Measurements from ENCODE around the gene MS4A8. TPM values are rescaled to one million over a fixed set of nuclear protein-coding genes. Genes with fewer than 3 reads are reported as not detected.
"Not testable (repeated sequence)": the region's sequence is repeated elsewhere in the genome, so short reads cannot be mapped to it uniquely, and the experiment has no call there.

The MS4A8 gene
- total RNA-seq = not detected
- long read RNA-seq = 0 reads

- intact Hi-C loops (cut with DNase I) = no loop called here
- no peak for DNase-seq (ENCODE audit: missing footprints)
- ATAC-seq = no peak
Measured at GRCh38 chr11:60699284-60699691, at the start of gene MS4A8. Gene MS4A8, plus strand, starts transcription at chr11:60699612. Its CDS starts 1,249 bp downstream, at chr11:60700861.

DNA sequence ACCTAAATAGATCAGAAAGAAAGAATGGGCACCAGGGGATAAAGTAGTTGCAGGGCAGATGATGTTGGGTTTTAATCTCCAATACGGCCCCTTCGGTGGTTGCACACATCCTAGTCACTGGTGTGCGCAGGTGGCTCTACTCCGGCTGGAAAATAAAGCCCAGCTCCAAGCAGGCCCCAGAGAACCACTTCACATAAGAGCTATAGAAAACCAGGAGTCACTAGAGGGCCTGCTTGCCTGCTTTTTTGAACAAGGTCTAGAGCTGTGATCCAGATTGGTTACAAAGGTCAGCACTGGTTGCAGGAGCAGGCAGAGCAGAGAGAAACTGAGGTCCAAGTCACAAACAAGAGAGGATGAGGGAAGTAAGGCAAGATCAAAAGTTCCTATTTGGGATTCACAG lies 41.5 kb upstream of the MS4A8 start:
- no peak for ATAC-seq
- no peak for DNase-seq (ENCODE audit: missing footprints)
- intact Hi-C loops (cut with DNase I) = no loop called here

- DNase-seq (ENCODE audit: missing footprints) (no peak), ATAC-seq (no peak)
- intact Hi-C loops (cut with DNase I) = no loop called here
Measured at GRCh38 chr11:60658409-60658808, 41.0 kb upstream of the MS4A8 start.

DNA sequence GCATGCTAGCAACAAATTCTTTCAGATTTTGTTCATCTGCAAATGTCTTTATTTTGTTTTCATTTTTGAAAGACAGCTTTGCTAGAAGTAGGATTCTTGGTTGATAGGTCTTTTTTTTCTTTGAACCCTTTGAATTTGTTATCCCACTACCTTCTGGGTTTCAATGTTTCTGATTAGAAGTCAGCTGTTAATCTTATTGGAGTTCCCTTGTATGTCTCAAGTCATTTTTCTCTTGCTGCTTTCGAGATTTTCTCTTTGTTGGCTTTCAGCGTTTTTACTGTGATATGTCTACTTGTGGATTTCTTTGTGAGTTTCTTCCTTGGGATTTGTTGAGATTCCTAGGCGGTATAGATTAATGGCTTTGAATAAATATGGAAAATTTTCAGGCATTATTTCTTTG lies 27.2 kb upstream of the MS4A8 start:
- intact Hi-C loops (cut with DNase I) = no loop called here
- no peak for ATAC-seq
- no peak for DNase-seq (ENCODE audit: missing footprints)

DNA sequence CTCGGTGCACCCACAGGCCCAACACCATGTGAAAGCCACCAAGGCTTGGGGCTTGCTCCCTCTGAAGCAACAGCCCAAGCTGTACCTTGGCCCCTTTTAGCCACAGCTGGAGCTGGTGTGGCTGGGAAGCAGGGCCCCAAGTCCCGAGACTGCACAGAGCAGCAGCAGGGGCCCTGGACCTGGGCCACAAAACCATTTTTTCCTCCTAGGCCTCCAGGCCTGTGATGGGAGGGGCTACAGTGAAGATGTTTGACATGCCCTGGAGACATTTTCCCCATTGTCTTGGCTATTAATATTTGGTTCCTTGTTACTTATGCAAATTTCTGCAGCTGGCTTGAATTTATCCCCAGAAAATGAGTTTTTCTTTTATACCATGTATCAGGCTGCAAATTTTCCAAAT lies 21.2 kb upstream of the MS4A8 start:
- intact Hi-C loops (cut with DNase I); ATAC-seq; DNase-seq (ENCODE audit: missing footprints): not testable (repeated sequence)

- intact Hi-C loops (cut with DNase I) = no loop called here
Measured at GRCh38 chr11:60679879-60680278, 19.5 kb upstream of the MS4A8 start.

GRCh38 chr11:60680455-60681119 lies 18.8 kb upstream of the MS4A8 start:
- intact Hi-C loops (cut with DNase I) = no loop called here
- DNase-seq (ENCODE audit: missing footprints) (no peak), ATAC-seq (no peak)

More at GRCh38 chr11:60679879-60680278, 19.5 kb upstream of the MS4A8 start:
- no peak for DNase-seq (ENCODE audit: missing footprints)
- no peak for ATAC-seq

GRCh38 chr11:60684541-60684848 lies 14.9 kb upstream of the MS4A8 start:
- ATAC-seq; DNase-seq (ENCODE audit: missing footprints); intact Hi-C loops (cut with DNase I): not testable (repeated sequence)

GRCh38 chr11:60691661-60692060 lies 7.8 kb upstream of the MS4A8 start:
- no peak for ATAC-seq
- DNase-seq (ENCODE audit: missing footprints) = no peak
- intact Hi-C loops (cut with DNase I) = no loop called here

- no peak for DNase-seq (ENCODE audit: missing footprints)
Measured at GRCh38 chr11:60699936-60700335, 524 bp downstream of the MS4A8 start.

DNA sequence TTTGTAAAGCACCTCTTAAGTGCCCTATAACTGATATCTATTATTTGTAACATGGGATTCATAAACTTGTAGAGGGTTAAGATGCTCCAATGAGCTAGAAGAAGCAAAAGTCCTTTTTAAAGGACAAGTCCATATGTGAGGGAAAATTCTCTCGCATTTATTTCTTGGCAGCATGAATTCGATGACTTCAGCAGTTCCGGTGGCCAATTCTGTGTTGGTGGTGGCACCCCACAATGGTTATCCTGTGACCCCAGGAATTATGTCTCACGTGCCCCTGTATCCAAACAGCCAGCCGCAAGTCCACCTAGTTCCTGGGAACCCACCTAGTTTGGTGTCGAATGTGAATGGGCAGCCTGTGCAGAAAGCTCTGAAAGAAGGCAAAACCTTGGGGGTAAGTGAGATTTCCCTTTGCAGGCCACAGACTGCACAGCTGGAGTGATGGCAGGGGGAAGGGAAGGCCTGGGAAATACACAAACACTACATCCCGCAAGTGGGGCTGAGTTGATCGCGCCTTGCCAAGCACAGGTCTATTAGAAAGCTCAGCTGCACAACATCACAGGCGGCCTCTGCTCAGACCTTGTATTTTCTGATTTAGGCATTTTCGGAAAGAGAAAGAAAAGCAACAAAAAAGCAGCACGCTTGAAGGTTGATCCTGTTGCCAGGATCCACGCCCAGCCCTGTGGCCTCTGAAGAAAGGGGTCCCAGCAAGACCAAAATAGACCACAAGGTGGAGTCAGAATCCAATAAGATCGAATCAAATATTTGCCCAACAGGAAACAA lies 1.5 kb downstream of the MS4A8 start:
- no peak for ATAC-seq
- intact Hi-C loops (cut with DNase I) = no loop called here

More at GRCh38 chr11:60699936-60700335, 524 bp downstream of the MS4A8 start:
- ATAC-seq = no peak
- intact Hi-C loops (cut with DNase I) = no loop called here

DNA sequence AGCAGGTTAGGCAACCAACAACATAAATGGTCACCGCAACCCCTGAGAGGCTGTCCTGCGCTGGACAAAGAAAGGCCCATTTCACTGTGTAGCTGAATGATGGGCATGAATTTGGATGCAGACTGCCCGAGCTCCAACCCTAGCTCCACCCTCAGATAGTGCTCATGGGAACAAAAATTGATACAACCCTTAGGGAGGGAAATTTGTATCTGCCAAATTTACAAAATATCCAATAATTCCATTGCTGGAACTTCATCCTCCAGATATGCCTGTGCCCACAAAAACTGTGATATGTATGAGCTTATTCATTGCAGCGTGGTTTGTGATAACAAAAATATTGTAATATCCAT lies 2.0 kb downstream of the MS4A8 start:
- no peak for DNase-seq (ENCODE audit: missing footprints)
- no peak for ATAC-seq
- intact Hi-C loops (cut with DNase I) = no loop called here

More for the DNA sequence above, 1.5 kb downstream of the MS4A8 start:
- DNase-seq (ENCODE audit: missing footprints) = no peak

DNA sequence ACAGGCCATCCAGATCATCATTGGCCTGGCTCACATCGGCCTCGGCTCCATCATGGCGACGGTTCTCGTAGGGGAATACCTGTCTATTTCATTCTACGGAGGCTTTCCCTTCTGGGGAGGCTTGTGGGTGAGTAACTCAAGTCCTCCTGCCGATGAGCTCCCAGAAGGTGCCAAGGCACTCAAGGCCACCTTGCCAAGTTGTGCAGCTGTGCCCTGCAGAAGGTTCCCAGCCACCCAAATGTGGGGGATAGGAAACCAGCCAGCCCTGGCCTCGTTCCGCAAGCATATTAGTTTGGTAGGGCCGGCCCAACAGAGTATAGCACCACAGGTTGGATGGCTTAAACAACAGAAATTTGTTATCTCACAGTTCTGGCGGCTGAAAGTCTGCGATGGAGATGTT lies 4.0 kb downstream of the MS4A8 start:
- intact Hi-C loops (cut with DNase I) = no loop called here
- no peak for DNase-seq (ENCODE audit: missing footprints)
- no peak for ATAC-seq

DNA sequence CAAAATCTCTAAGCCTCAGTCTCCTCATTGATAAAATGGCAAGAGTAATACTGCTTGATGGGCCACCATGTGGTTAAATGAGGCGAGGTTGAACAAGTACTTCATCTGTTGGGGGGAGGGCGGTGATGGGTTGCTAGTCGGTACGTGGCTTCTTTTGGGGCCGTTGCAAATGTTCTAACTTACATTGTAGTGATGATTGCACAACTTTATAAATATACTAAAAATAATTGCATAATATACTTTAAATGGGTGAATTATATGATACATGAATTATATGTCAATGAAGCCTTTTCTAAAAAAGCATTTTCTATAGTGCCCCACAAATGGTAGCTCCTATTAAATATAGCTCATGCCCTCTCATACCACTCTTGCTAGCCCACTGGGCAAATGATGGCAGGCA lies 6.5 kb downstream of the MS4A8 start:
- ATAC-seq (no peak), DNase-seq (ENCODE audit: missing footprints) (no peak)
- intact Hi-C loops (cut with DNase I) = no loop called here

DNA sequence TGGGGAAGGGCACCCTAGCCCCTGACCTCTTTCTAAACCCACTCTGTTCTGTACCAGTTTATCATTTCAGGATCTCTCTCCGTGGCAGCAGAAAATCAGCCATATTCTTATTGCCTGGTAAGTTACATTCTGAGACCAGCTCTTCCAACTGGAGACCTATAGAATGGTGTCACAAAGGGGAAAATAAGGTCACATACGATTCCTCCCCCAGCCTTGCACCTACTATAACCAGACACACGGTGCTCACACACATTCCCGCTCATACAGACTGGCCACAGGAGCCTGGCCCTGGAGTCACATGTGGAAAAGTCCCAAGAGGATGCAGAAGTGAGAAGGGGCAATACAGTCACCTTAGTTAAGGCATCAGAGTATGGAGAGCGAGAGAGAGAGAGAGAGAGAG lies 7.5 kb downstream of the MS4A8 start:
- no peak for ATAC-seq
- DNase-seq (ENCODE audit: missing footprints) = no peak
- intact Hi-C loops (cut with DNase I) = no loop called here

- no peak for ATAC-seq
- no peak for DNase-seq (ENCODE audit: missing footprints)
- intact Hi-C loops (cut with DNase I) = no loop called here
Measured at GRCh38 chr11:60710482-60710881, 11.1 kb downstream of the MS4A8 start.

GRCh38 chr11:60711276-60711675 lies 11.9 kb downstream of the MS4A8 start:
- ATAC-seq = no peak
- intact Hi-C loops (cut with DNase I) = no loop called here
- no peak for DNase-seq (ENCODE audit: missing footprints)

- intact Hi-C loops (cut with DNase I); DNase-seq (ENCODE audit: missing footprints); ATAC-seq: not testable (repeated sequence)
Measured at GRCh38 chr11:60713423-60713822, 14.0 kb downstream of the MS4A8 start.

GRCh38 chr11:60717956-60718355 lies 18.5 kb downstream of the MS4A8 start:
- no peak for ATAC-seq
- intact Hi-C loops (cut with DNase I) = no loop called here

GRCh38 chr11:60718524-60719316 lies 19.3 kb downstream of the MS4A8 start:
- ATAC-seq = no peak
- no peak for DNase-seq (ENCODE audit: missing footprints)
- intact Hi-C loops (cut with DNase I) = no loop called here

More at GRCh38 chr11:60717956-60718355, 18.5 kb downstream of the MS4A8 start:
- no peak for DNase-seq (ENCODE audit: missing footprints)

All from Right ventricle myocardium inferior (tissue), 1 donor.